Measurements from ENCODE around the gene MAML3.

Gene MAML3

DNA sequence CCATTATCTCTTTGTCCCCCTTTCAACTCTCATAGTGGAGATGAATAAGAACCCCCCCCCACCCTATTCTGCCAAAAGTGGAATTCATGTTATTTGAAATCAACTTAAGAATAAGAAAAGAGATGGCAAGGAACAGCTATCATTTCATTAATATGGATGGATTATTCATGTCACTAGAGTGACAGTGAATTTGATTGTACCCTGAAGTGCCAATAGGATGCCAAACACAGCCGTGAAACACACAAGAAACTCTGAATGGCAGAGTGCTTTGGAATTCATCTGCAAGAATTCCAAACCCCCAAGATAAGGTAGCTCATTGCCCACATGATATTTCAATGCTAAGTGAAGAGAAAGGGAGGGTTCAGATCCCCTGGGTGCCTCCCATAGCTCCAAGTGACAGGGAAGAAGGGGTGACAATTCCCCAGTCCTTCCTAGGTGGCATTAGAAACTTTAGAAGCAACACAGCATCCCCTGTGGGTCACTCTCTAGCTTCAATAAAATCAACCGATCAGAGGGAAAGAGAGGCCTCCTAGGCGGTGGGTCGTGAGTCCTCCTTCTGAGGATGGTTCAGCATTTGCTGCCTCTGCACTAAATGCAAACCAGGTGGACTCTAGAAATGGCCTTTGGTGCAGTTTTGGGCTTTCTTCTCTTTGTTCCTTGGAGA is 404.0 kb downstream of the MAML3 start:
- TF ChIP-seq, protein P1, sequence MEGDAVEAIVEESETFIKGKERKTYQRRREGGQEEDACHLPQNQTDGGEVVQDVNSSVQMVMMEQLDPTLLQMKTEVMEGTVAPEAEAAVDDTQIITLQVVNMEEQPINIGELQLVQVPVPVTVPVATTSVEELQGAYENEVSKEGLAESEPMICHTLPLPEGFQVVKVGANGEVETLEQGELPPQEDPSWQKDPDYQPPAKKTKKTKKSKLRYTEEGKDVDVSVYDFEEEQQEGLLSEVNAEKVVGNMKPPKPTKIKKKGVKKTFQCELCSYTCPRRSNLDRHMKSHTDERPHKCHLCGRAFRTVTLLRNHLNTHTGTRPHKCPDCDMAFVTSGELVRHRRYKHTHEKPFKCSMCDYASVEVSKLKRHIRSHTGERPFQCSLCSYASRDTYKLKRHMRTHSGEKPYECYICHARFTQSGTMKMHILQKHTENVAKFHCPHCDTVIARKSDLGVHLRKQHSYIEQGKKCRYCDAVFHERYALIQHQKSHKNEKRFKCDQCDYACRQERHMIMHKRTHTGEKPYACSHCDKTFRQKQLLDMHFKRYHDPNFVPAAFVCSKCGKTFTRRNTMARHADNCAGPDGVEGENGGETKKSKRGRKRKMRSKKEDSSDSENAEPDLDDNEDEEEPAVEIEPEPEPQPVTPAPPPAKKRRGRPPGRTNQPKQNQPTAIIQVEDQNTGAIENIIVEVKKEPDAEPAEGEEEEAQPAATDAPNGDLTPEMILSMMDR (IDR thresholded peaks at IDR 0.05; ENCODE audit: poor library complexity, severe bottlenecking): no peak
- Histone ChIP-seq H3K27me3 (ENCODE audit: insufficient read depth, poor library complexity, severe bottlenecking) (no peaks in the 10 kb centered on the region), H3K36me3 (ENCODE audit: low read depth) (no peaks in the 10 kb centered on the region), H3K9me3 (ENCODE audit: severe bottlenecking) (no peaks in the 10 kb centered on the region), H3K27ac (ENCODE audit: poor library complexity, severe bottlenecking) (no peak overlapping the region), H3K4me1 (ENCODE audit: insufficient read depth, poor library complexity, severe bottlenecking) (no peaks in the 10 kb centered on the region), H3K4me3 (ENCODE audit: severe bottlenecking) (no peak overlapping the region)
- DNase-seq (ENCODE audit: low spot score) (no peak), ATAC-seq (ENCODE audit: low read depth) (no peak)

DNA sequence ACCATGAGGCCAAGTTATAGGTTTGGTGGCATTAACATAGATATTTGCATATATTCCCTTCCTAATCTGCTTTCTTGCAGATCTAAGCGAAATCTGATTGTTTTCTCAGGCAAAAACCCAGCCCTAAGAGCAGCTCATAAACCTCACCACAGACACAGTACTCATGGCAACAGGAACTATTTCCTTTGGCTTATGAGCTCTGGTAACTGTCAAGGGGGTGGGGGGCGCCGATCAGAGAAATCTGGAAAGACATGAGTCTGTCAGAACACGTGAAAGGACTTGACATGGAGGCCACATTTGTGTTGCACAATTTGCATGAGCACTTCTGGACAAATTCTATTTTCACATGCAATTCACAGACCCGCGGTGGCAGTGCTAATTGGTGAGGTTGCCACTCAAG is 404.6 kb downstream of the MAML3 start:
- Histone ChIP-seq H3K27me3 (ENCODE audit: insufficient read depth, poor library complexity, severe bottlenecking) (no peaks in the 10 kb centered on the region), H3K27ac (ENCODE audit: poor library complexity, severe bottlenecking) (no peak overlapping the region), H3K36me3 (ENCODE audit: low read depth) (no peaks in the 10 kb centered on the region), H3K4me3 (ENCODE audit: severe bottlenecking) (no peak overlapping the region), H3K9me3 (ENCODE audit: severe bottlenecking) (no peaks in the 10 kb centered on the region), H3K4me1 (ENCODE audit: insufficient read depth, poor library complexity, severe bottlenecking) (no peaks in the 10 kb centered on the region)
- TF ChIP-seq, protein P1 (IDR thresholded peaks at IDR 0.05; ENCODE audit: poor library complexity, severe bottlenecking): no peak
- ATAC-seq (ENCODE audit: low read depth): no peak
- no peak for DNase-seq (ENCODE audit: low spot score)

DNA sequence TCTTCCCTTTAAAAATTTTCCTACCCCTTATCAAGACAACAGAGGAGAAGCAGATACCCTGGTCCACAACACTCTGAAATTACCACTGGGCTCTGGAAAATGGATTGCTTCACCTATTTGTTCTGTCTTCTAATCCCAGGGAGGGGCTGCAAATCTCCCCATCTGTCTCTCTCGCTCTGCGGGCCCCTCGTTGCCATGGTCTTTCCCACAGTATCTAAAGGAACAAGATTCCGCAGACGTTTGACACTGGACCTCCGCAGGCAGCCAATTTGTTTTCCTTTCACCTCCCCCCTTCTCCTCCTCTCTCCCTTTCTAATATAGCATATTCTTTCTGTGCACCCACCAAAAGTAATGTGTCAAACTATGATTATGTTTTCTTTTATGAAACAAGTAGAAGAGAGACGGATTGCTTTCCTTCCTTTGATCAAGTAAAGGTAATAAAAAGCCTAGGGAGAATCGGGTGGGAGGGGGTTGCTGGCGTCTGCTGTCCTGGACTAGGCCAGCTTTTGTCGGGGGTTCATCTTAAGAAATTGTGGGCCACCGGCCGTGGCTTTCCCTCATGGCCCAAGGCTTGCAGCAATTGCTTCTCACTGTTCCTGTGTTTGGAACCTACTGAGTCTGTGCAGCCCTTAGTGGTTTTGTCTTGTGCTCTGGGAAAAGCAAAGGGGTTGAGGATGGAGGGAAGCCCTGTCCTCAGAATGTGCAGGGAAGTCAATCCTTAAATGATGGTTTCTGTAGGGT is 407.4 kb downstream of the MAML3 start:
- TF ChIP-seq, protein P1 (IDR thresholded peaks at IDR 0.05; ENCODE audit: poor library complexity, severe bottlenecking): no peak
- ATAC-seq (ENCODE audit: low read depth) (no peak), DNase-seq (ENCODE audit: low spot score) (no peak)
- Histone ChIP-seq H3K36me3 (ENCODE audit: low read depth) (no peaks in the 10 kb centered on the region), H3K4me1 (ENCODE audit: insufficient read depth, poor library complexity, severe bottlenecking) (no peaks in the 10 kb centered on the region), H3K4me3 (ENCODE audit: severe bottlenecking) (no peak overlapping the region), H3K27me3 (ENCODE audit: insufficient read depth, poor library complexity, severe bottlenecking) (no peaks in the 10 kb centered on the region), H3K9me3 (ENCODE audit: severe bottlenecking) (no peaks in the 10 kb centered on the region), H3K27ac (ENCODE audit: poor library complexity, severe bottlenecking) (no peak overlapping the region)

DNA sequence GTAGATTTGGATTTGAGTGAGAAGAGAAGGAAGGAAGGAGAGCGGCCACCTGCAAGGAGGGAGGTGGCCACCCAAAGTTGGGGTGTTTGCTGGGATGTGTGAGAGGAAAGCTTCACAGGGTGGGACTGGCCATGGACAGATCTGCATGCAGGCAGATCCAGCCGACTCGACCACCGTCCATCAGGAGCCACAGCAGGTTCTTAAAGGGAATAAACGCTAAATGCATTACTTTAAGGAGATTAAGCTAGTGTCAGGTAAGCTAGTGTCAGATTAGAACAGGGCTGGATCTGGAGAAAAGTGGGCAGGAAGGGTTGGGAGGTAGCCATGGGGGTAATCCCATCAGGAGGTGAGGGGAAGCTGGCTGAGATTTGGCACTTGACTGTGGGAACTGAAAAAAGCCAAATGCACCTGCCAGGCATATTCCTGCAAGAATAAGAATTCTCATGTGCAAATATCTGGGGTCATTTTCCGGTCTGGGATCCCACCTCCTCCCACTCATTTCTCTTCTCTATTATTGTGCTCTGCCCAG is 408.8 kb downstream of the MAML3 start:
- no peaks in the 10 kb centered on the region for H3K36me3 ChIP-seq (ENCODE audit: low read depth)
- ATAC-seq (ENCODE audit: low read depth) (no peak), DNase-seq (ENCODE audit: low spot score) (no peak)
- no peak overlapping the region for H3K4me3 ChIP-seq (ENCODE audit: severe bottlenecking)
- peaks cover 4% of the 10 kb centered on the region for H3K4me1 ChIP-seq (ENCODE audit: insufficient read depth, poor library complexity, severe bottlenecking)
- no peaks in the 10 kb centered on the region for H3K27me3 ChIP-seq (ENCODE audit: insufficient read depth, poor library complexity, severe bottlenecking)
- H3K9me3 ChIP-seq (ENCODE audit: severe bottlenecking): no peaks in the 10 kb centered on the region
- TF ChIP-seq, protein P1 (IDR thresholded peaks at IDR 0.05; ENCODE audit: poor library complexity, severe bottlenecking): no peak
- no peak overlapping the region for H3K27ac ChIP-seq (ENCODE audit: poor library complexity, severe bottlenecking)

DNA sequence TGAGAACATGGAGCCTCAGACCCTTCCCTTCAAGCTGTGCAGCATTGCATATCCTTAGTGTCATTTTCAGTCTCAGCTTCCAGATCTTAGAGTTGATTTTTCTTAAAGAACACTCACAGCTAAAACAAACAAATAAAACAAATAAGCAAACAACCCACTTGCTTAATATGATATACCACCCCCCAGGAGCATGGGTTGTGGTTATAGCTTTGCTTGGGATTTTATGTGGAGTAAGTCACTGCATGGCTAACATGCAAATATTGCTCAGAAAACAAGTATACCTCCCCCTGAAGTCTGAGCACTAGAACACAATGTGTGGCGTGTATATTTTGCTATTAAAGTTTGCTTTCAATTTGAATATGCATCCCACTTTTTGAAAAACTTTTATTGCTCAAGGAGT is 409.8 kb downstream of the MAML3 start:
- Histone ChIP-seq H3K36me3 (ENCODE audit: low read depth) (no peaks in the 10 kb centered on the region), H3K4me1 (ENCODE audit: insufficient read depth, poor library complexity, severe bottlenecking) (peaks cover 4% of the 10 kb centered on the region), H3K9me3 (ENCODE audit: severe bottlenecking) (no peaks in the 10 kb centered on the region), H3K27ac (ENCODE audit: poor library complexity, severe bottlenecking) (no peak overlapping the region), H3K27me3 (ENCODE audit: insufficient read depth, poor library complexity, severe bottlenecking) (no peaks in the 10 kb centered on the region), H3K4me3 (ENCODE audit: severe bottlenecking) (no peak overlapping the region)
- TF ChIP-seq, protein P1 (IDR thresholded peaks at IDR 0.05; ENCODE audit: poor library complexity, severe bottlenecking): no peak
- DNase-seq (ENCODE audit: low spot score): no peak
- ATAC-seq (ENCODE audit: low read depth): no peak

Measured in RWPE2 (cell line).